HG02623 (cell line): ENCODE data around the gene VPS8.

ENCODE experiments used
- ATAC-seq: cut with Tn5 transposase; IDR thresholded peaks from one replicate; pipeline ENCODE4 v1.9.1; 2021; ENCODE audit warnings: moderate library complexity; ENCODE audit not compliant: unreplicated experiment

VPS8 gene

DNA sequence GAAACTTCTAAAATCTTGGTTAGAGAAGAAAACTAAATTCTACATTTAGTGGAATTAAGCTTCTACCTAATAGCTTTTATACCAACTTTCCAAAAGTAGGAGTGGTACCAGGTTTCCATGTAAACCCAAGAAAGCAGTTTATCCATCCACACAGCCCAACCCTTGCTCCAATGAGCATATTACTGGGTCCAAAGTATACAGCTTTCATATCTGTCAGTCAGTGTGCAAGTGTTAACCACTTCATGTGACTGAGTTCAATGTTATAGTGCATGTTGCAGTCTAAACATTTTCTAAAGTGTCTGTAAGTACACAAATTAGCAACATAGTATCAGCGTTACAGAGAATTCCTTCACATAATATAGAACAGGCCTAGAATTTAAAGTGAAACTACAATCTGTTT lies 267.7 kb downstream of the VPS8 start:
- no peak for ATAC-seq

DNA sequence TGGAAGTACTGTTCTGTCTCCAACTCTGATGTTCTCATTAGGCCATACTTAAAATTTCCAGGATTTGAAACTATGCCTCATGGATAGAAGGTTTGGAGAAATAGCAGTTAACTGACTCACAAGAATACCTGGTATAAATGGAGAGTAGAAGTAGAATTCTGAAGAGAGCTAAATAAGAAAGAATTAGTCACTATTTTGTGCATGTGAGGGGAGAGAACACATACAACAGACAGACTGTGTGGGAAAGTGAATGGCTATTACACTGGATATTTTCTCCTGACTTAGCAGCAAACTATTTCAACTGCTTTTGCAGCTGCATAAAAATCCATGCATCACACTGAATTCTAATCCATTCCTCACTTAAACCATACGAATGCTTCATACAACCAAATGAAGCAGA lies 269.6 kb downstream of the VPS8 start:
- ATAC-seq, result no peak

DNA sequence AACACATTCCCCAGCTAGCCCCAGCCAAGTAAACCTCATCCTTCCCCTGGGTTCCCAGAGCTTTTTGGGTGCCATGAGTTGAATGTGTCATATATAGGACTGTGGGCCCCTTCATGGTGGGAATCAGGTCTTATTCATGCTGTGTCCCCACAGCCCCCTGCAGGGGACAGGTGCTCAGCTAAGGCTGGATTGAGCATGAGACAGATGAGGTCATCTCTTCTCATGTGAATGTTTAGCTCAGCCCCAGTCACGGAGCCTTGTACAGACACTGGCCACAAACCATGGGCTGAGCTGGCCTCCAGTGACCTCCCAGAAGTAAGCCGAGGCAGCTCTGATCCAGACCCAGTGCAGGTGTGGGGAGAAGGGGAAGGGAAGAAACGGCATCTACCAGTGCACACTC lies 270.2 kb downstream of the VPS8 start:
- ATAC-seq, result no peak

DNA sequence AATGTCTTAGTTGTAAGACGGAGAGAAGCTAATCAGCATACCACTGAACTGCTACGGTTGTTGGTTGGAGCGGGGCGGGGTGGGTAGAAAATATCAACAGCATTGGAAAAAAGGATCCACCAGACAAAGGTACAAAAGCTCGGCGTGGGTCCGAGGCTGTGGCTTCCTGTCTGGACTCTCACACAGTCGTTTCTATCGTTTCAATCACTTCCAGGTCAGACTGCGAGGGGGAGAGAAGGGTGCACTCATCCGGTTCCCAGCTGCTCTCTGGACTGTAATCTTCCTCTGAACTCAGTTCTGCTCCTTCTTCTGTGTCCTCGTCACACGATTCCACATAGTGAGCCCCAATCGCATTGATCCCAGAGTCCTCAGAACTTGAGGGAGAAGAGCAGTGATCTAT lies 270.9 kb downstream of the VPS8 start:
- ATAC-seq, result no peak

DNA sequence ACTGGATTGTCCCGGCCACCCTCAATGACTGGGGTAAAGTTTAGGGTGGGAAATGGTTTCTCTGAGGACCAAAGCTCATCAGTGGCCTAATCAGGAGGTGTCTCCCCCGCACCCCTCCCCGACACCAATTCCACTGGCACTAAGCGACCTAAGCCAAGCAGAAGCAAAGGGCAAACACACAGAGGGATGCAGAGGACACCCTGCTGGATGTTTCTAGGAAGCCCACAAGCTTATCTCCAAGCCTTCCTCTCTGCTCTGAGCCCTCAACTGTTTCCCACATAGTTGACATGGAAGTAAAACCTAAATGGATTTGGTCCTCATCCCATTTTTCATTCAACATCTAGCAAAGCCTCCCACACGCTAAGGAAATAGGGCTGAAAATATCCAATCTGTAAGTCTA lies 272.4 kb downstream of the VPS8 start:
- no peak for ATAC-seq

DNA sequence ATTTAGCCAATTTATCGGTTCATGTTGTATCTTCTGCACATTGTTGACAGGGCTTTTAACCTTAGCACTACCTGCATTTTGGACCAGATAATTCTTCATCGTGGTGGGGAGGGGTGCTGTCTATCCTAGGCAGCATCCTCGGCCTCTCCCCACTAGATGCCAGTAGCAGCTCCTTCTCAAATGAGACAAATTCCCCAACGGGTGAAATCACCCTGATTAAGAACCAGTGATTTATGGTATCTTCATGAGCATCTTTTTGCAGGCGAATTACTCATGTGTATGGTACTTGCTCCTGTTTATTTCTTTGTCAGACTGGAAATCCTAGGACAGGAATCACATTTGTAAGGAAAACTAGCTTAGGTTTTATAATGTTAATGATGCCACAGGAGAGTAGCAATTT lies 272.9 kb downstream of the VPS8 start:
- ATAC-seq, result no peak

DNA sequence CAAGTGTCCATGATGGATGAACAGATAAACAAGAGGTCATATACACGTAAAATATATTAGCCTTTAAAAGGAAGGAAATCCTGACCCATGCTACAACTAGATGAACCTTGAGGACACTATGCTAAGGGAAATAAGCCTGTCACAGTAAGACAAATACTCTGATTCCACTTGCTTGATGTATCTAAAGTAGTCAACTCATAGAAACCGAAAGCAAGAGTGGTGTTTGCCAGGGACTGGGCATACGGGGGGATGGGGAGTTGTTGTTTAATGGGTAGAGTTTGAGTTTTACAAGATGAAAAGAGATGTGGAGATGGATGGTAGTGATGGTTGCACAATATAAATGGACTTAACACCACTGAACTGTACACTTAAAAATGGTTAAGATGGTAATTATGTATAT lies 275.5 kb downstream of the VPS8 start:
- ATAC-seq, result no peak

DNA sequence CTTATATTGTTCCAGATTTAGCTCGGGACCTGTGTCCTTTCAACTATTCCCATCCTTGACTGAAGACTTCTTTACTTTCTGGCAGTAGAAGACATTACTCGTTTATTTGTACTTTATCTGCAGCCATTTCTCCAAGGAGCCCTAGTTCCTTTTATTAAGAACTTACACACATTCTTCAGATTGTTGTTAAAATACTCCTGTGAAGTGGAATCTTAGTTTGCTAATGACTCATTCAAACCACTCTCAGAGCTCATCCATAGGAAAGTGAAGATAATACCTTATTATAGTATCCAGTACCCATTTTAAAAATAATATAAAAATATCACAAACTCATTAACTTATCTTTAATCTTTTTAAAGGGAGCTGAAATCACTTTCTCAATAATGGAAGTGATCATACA lies 277.4 kb downstream of the VPS8 start:
- ATAC-seq, result no peak

DNA sequence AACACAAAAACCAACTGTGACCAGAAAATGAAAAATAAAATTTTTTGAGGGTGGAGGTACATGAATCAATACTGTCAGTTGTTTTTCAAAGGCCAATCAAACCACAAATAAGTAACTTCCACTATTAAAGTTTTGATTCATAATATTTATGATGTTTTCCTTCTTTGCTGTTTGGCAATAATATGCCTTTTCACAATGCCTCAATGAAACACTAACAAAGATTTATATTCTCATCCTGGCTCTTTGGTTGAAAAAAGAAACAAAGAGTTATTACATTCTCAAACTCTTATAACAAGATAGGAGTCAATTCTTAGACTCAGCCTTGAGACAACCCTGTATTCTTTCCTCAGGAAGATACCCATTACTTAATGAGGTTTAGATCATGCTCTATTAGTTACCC lies 277.8 kb downstream of the VPS8 start:
- no peak for ATAC-seq

DNA sequence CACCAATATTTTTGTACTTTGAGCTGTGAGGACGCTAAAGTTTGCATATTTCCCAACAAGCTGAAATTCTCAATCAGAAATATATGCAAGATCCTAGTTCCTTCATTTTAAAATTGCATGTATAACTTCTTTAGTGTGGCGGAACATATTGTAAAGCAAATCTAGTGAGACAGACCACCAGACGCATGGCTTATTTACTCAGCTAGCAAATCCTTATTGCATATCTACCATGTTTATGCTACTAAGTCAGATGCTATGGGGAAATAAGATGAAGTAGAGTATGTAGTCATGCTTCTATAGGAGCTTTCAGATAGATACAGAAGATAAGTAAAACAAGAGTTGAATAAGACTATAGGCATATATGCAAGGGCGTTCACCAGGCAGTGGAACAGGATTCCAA lies 278.8 kb downstream of the VPS8 start:
- no peak for ATAC-seq

DNA sequence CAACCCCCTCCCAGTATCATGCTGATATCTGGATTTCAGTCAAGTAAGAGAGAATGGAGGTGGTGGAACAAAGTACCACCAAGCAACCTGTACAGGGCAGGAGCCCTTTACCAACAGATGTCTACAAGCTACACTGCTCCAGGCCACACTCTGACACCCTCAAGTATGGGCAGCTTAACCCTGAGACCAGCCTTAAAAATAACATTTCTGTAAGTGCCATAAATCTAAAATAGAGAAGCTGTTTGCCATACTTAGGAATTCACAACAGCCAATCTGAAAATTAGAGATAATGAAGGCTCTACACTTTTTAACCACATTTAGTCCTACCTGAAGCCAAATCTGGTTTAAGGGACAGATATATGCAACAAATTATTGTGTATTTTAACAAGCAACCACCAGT lies 281.1 kb downstream of the VPS8 start:
- no peak for ATAC-seq

DNA sequence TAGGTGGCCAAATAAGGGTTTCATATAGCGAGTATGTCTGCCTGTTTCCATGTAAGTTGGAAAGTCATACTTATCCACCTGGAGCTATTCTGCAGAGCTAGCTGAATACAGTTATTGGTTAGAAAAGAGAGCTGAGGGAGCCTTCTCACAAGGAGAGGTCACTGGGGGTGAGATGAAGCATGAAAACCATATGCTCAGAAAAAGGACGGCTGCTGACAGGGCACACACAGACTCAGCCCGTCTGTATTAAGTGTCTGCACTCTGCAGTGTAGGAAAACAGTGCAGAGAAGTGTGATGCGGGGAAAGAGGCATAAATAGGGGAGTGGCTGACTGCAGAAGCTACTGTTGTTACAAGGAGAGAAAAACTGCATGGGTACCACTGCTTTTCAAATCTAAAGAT lies 282.7 kb downstream of the VPS8 start:
- no peak for ATAC-seq
